ENCODE results near the gene ELOVL5.

DNA sequence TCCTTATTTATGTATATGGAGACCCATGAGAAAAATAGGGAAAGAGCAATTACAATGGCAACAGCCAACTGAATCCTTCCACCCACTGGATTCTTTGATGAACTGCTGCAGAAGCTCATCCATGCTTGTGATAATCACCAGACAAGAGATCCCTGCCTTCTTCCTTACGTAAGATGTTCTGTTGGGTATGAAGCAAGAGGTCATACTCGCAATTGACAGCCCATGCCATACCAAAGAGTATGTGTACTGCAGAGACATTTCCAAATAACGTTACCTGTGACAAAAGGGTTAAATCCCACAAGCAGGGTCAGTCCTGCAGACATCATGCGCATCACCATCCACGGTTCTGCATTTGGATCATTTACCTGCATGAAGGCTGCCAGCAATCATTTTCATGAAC is 27.8 kb downstream of the ELOVL5 start:
- TF ChIP-seq, protein P1, sequence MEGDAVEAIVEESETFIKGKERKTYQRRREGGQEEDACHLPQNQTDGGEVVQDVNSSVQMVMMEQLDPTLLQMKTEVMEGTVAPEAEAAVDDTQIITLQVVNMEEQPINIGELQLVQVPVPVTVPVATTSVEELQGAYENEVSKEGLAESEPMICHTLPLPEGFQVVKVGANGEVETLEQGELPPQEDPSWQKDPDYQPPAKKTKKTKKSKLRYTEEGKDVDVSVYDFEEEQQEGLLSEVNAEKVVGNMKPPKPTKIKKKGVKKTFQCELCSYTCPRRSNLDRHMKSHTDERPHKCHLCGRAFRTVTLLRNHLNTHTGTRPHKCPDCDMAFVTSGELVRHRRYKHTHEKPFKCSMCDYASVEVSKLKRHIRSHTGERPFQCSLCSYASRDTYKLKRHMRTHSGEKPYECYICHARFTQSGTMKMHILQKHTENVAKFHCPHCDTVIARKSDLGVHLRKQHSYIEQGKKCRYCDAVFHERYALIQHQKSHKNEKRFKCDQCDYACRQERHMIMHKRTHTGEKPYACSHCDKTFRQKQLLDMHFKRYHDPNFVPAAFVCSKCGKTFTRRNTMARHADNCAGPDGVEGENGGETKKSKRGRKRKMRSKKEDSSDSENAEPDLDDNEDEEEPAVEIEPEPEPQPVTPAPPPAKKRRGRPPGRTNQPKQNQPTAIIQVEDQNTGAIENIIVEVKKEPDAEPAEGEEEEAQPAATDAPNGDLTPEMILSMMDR (IDR thresholded peaks at IDR 0.05; ENCODE audit: insufficient read depth, low read length) = no peak
- TF ChIP-seq POLR2AphosphoS5 (IDR thresholded peaks at IDR 0.05; ENCODE audit: low read depth) = no peak
- TF ChIP-seq SPI1 (IDR thresholded peaks at IDR 0.05; ENCODE audit: borderline replicate concordance, low read depth) = no peak
- TF ChIP-seq, protein P2, sequence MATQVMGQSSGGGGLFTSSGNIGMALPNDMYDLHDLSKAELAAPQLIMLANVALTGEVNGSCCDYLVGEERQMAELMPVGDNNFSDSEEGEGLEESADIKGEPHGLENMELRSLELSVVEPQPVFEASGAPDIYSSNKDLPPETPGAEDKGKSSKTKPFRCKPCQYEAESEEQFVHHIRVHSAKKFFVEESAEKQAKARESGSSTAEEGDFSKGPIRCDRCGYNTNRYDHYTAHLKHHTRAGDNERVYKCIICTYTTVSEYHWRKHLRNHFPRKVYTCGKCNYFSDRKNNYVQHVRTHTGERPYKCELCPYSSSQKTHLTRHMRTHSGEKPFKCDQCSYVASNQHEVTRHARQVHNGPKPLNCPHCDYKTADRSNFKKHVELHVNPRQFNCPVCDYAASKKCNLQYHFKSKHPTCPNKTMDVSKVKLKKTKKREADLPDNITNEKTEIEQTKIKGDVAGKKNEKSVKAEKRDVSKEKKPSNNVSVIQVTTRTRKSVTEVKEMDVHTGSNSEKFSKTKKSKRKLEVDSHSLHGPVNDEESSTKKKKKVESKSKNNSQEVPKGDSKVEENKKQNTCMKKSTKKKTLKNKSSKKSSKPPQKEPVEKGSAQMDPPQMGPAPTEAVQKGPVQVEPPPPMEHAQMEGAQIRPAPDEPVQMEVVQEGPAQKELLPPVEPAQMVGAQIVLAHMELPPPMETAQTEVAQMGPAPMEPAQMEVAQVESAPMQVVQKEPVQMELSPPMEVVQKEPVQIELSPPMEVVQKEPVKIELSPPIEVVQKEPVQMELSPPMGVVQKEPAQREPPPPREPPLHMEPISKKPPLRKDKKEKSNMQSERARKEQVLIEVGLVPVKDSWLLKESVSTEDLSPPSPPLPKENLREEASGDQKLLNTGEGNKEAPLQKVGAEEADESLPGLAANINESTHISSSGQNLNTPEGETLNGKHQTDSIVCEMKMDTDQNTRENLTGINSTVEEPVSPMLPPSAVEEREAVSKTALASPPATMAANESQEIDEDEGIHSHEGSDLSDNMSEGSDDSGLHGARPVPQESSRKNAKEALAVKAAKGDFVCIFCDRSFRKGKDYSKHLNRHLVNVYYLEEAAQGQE (IDR thresholded peaks at IDR 0.05; ENCODE audit: insufficient replicate concordance, low read depth) = no peak
